M059J (cell line): ENCODE data around the gene ALKBH7. TPM values are rescaled to one million over a fixed set of nuclear protein-coding genes. Genes with fewer than 3 reads are reported as not detected.

Experiments
- DNase-seq: peaks from one replicate; pipeline ENCODE4 v3.0.0-alpha.2; 2012; ENCODE audit warnings: low read depth
- total RNA-seq: library from RNA; depleted of rRNA; stranded (reverse); fragments of >200 nt; shearing (Covaris generic); gene quantifications from 2 replicates; pipeline ENCODE4 v1.2.3, GENCODE V29; 2014; rRNA removed

Gene ALKBH7
- total RNA-seq, 1 experiment from 2014 or later = 72.6 TPM

DNA sequence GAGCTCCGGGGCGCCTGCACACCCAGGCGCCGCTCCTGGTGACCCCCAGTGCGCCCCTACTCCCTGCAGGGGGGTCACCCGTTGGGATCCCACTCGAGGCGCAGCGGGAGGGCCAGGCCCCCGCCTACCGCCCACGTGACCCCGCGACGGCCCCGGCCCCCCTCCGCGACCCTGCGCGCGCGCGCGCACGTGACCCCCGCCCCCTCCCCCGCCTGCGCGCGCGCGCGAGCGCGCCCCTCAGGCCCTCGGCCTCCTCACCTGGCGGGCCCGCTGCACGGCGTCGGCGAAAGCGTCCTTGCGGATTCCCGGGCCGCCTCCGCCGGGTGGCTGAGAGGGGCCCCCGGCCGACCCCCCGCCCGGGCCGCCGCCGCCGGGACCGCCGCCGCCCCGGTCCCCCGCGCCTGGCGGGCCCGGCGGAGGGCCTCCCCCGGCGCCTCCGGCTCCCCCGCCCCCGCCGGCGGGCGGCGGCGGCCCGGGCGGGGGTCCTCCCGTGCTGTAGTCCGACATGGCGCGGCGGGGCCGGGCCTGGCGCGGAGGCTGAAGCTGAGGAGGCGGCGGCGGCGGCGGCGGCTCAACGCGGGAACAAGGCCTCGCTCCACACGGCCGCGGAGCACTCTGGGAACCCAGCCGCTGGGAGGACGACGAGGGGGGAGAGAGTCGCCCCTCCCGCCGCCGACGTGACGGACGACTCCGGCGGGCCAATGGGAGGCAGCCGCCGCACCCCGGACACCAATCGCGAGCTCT lies 51.8 kb downstream of the ALKBH7 start, which contains the start of gene KHSRP:
TSS of gene KHSRP (minus strand) at position 617 of the 744 bp plus-strand sequence. CDS start at position 507, 110 bp downstream.
- no peak for DNase-seq

Other genes with a start within 250 kb of the ALKBH7 start
- gene ACSBG2, start 237.1 kb upstream of the ALKBH7 start, total RNA-seq = not detected in 2 replicates
- 15.2 and 22.6 TPM in 2 replicates for gene MLLT1, start 92.8 kb upstream of the ALKBH7 start, total RNA-seq
- gene ACER1, start 39.2 kb upstream of the ALKBH7 start, total RNA-seq = not detected in 2 replicates
- gene CLPP, start 11.3 kb upstream of the ALKBH7 start, total RNA-seq = 114 and 148 TPM in 2 replicates
- gene PSPN, start 3.1 kb downstream of the ALKBH7 start, total RNA-seq = 1.2 and 1.3 TPM in 2 replicates
- 46.2 and 75.8 TPM in 2 replicates for gene GTF2F1, start 20.4 kb downstream of the ALKBH7 start, total RNA-seq
- 50.0 and 114 TPM in 2 replicates for gene KHSRP, start 52.0 kb downstream of the ALKBH7 start, total RNA-seq
- gene SLC25A41, start 61.0 kb downstream of the ALKBH7 start, total RNA-seq = not detected in 2 replicates
- gene SLC25A23, start 87.0 kb downstream of the ALKBH7 start, total RNA-seq = 25.3 and 39.9 TPM in 2 replicates
- gene CRB3, start 91.5 kb downstream of the ALKBH7 start, total RNA-seq = 0.34 TPM in 1 of 2 replicates, not detected in the other
- not detected in 2 replicates for gene DENND1C, start 109.0 kb downstream of the ALKBH7 start, total RNA-seq
- 0.20 TPM in 1 of 2 replicates, not detected in the other for gene TUBB4A, start 129.5 kb downstream of the ALKBH7 start, total RNA-seq
- gene TNFSF9, start 158.2 kb downstream of the ALKBH7 start, total RNA-seq = 11.7 and 16.3 TPM in 2 replicates
- 40.4 and 42.0 TPM in 2 replicates for gene CD70, start 218.4 kb downstream of the ALKBH7 start, total RNA-seq